Measurements from ENCODE around the gene SMARCA1.

Gene SMARCA1

GRCh38 chrX:129494887-129495286 is 28.4 kb downstream of the SMARCA1 start:
- no peak for TF ChIP-seq CTCF (conservative IDR thresholded peaks at IDR 0.05; ENCODE audit: low read length)
- DNase-seq (ENCODE audit: low read depth) = no peak
- H3K4me3 ChIP-seq (ENCODE audit: low read length) = no peak overlapping the region

- DNase-seq (ENCODE audit: low read depth) = peak; percentile 54
- H3K4me3 ChIP-seq (ENCODE audit: low read length) = no peak overlapping the region
- TF ChIP-seq CTCF (conservative IDR thresholded peaks at IDR 0.05; ENCODE audit: low read length) = no peak
Observed at GRCh38 chrX:129493643-129494042, 29.6 kb downstream of the SMARCA1 start.

GRCh38 chrX:129490330-129490729 is 33.0 kb downstream of the SMARCA1 start:
- no peak overlapping the region for H3K4me3 ChIP-seq (ENCODE audit: low read length)
- no peak for TF ChIP-seq CTCF (conservative IDR thresholded peaks at IDR 0.05; ENCODE audit: low read length)
- no peak for DNase-seq (ENCODE audit: low read depth)

GRCh38 chrX:129488359-129488758 is 34.9 kb downstream of the SMARCA1 start:
- H3K4me3 ChIP-seq (ENCODE audit: low read length) = no peak overlapping the region
- no peak for DNase-seq (ENCODE audit: low read depth)
- no peak for TF ChIP-seq CTCF (conservative IDR thresholded peaks at IDR 0.05; ENCODE audit: low read length)

- H3K4me3 ChIP-seq (ENCODE audit: low read length) = no peak overlapping the region
- DNase-seq (ENCODE audit: low read depth) = no peak
- TF ChIP-seq CTCF (conservative IDR thresholded peaks at IDR 0.05; ENCODE audit: low read length) = no peak
Observed at GRCh38 chrX:129480889-129481288, 42.4 kb downstream of the SMARCA1 start.

- peak; percentile 40 for DNase-seq (ENCODE audit: low read depth)
- no peak for TF ChIP-seq CTCF (conservative IDR thresholded peaks at IDR 0.05; ENCODE audit: low read length)
- no peak overlapping the region for H3K4me3 ChIP-seq (ENCODE audit: low read length)
Observed at GRCh38 chrX:129478516-129478915, 44.8 kb downstream of the SMARCA1 start.

- DNase-seq (ENCODE audit: low read depth) = peak; percentile 36
- TF ChIP-seq CTCF (conservative IDR thresholded peaks at IDR 0.05; ENCODE audit: low read length) = no peak
- H3K4me3 ChIP-seq (ENCODE audit: low read length) = no peak overlapping the region
Observed at GRCh38 chrX:129472116-129472515, 51.2 kb downstream of the SMARCA1 start.
